ENCODE results near the gene DRAM2.
"Not testable (repeated sequence)": the region's sequence is repeated elsewhere in the genome, so short reads cannot be mapped to it uniquely, and the experiment has no call there.

The DRAM2 gene

GRCh38 chr1:111142356-111142975 is 2.6 kb upstream of the DRAM2 start:
- DNase-seq (ENCODE audit: low spot score): no peak

GRCh38 chr1:111141245-111142220 is 1.6 kb upstream of the DRAM2 start:
- no peak for DNase-seq (ENCODE audit: low spot score)

GRCh38 chr1:111140680-111140967 is 731 bp upstream of the DRAM2 start:
- no peak for DNase-seq (ENCODE audit: low spot score)

GRCh38 chr1:111139324-111139955 is 453 bp downstream of the DRAM2 start:
- peak; percentile 32 for DNase-seq (ENCODE audit: low spot score)

GRCh38 chr1:111133866-111134265 is 6.0 kb downstream of the DRAM2 start:
- DNase-seq (ENCODE audit: low spot score): no peak

GRCh38 chr1:111131693-111132092 is 8.2 kb downstream of the DRAM2 start:
- no peak for DNase-seq (ENCODE audit: low spot score)

GRCh38 chr1:111129376-111129775 is 10.5 kb downstream of the DRAM2 start:
- DNase-seq (ENCODE audit: low spot score): no peak

- no peak for DNase-seq (ENCODE audit: low spot score)
These were observed 11.8 kb downstream of the DRAM2 start for GRCh38 chr1:111127923-111128643.

- DNase-seq (ENCODE audit: low spot score): no peak
These were observed 13.5 kb downstream of the DRAM2 start for GRCh38 chr1:111126354-111126753.

GRCh38 chr1:111116496-111116895 is 23.4 kb downstream of the DRAM2 start:
- DNase-seq (ENCODE audit: low spot score): no peak

GRCh38 chr1:111110197-111110899 is 29.5 kb downstream of the DRAM2 start:
- DNase-seq (ENCODE audit: low spot score): no peak

GRCh38 chr1:111104981-111105380 is 34.9 kb downstream of the DRAM2 start:
- DNase-seq (ENCODE audit: low spot score): no peak

GRCh38 chr1:111101854-111102642 is 37.8 kb downstream of the DRAM2 start:
- no peak for DNase-seq (ENCODE audit: low spot score)

GRCh38 chr1:111099289-111099688 is 40.6 kb downstream of the DRAM2 start:
- no peak for DNase-seq (ENCODE audit: low spot score)

- DNase-seq (ENCODE audit: low spot score): no peak
These were observed 42.4 kb downstream of the DRAM2 start for GRCh38 chr1:111097356-111098099.

- DNase-seq (ENCODE audit: low spot score): not testable (repeated sequence)
These were observed 44.5 kb downstream of the DRAM2 start for GRCh38 chr1:111095421-111095820.

GRCh38 chr1:111089638-111090037 is 50.3 kb downstream of the DRAM2 start:
- no peak for DNase-seq (ENCODE audit: low spot score)

GRCh38 chr1:111085676-111086075 is 54.2 kb downstream of the DRAM2 start:
- no peak for DNase-seq (ENCODE audit: low spot score)

GRCh38 chr1:111084999-111085398 is 54.9 kb downstream of the DRAM2 start:
- no peak for DNase-seq (ENCODE audit: low spot score)

Data from CD4-positive, alpha-beta T cell treated with Interleukin-6 at 100 ng/mL for 8 hours (primary cell).